IMR-90 (cell line): ENCODE data around the gene MSI2. TPM values are rescaled to one million over a fixed set of nuclear protein-coding genes. Genes with fewer than 3 reads are reported as not detected.

Experiments used
- ATAC-seq: fragments of 200-7000 bp; cut with Tn5 transposase; 2 replicates; pipeline ENCODE4 v1.9.1; 2020; ENCODE audit warnings: low read depth, mild to moderate bottlenecking, moderate library complexity
- BruUV-seq: library from RNA; stranded (reverse); fragments of 400-500 nt; replicated peaks from 2 replicates; lab custom pipeline; 2021; lab: Mats Ljungman, UMichigan
- CTCF ChIA-PET: fragments of 300-600 bp; formaldehyde crosslinking; extraction: SDS; loops from one replicate; lab custom pipeline; 2021; ENCODE audit warnings: antibody characterized with exemption; lab: Yijun Ruan, JAX
- POLR2A ChIA-PET: fragments of 300-600 bp; sonication (Branson Sonifier 250); formaldehyde crosslinking; loops from one replicate; lab custom pipeline; 2022; ENCODE audit warnings: antibody characterized with exemption; ENCODE audit not compliant: unreplicated experiment; lab: Charles Lee
- DNase-seq: peaks from one replicate; pipeline ENCODE4 v3.0.0; 2013
- H2AFZ ChIP-seq: replicated peaks from 2 replicates; pipeline ENCODE3; 2013; ENCODE audit warnings: low read length, mild to moderate bottlenecking; ENCODE audit not compliant: poor library complexity
- H2AK5ac ChIP-seq: 2 replicates; pipeline ENCODE4 v1.6.1; 2013; ENCODE audit warnings: low read depth, low read length, inconsistent platforms
- H2AK9ac ChIP-seq: replicated peaks from 2 replicates; pipeline ENCODE3; 2013; ENCODE audit warnings: mild to moderate bottlenecking, low read depth, low read length, moderate library complexity; ENCODE audit not compliant: poor library complexity
- H2BK120ac ChIP-seq: 2 replicates; pipeline ENCODE4 v1.6.1; 2013; ENCODE audit warnings: low read depth, low read length, inconsistent platforms
- H2BK15ac ChIP-seq: 3 replicates; pipeline ENCODE4 v1.6.1; 2013; ENCODE audit warnings: low read depth, low read length, inconsistent platforms
- H2BK20ac ChIP-seq: 2 replicates; pipeline ENCODE4 v1.6.1; 2013; ENCODE audit warnings: low read depth, mild to moderate bottlenecking, inconsistent platforms, low read length, moderate library complexity
- H2BK5ac ChIP-seq: 2 replicates; pipeline ENCODE4 v1.6.1; 2013; ENCODE audit warnings: mild to moderate bottlenecking, low read depth, low read length, inconsistent platforms; ENCODE audit not compliant: poor library complexity, severe bottlenecking
- H3K14ac ChIP-seq: replicated peaks from 2 replicates; pipeline ENCODE4 v1.6.1; 2013; ENCODE audit warnings: low read depth, low read length, inconsistent platforms
- H3K18ac ChIP-seq: 2 replicates; pipeline ENCODE4 v1.6.1; 2013; ENCODE audit warnings: low read depth, low read length, control low read depth
- H3K23ac ChIP-seq: 2 replicates; pipeline ENCODE4 v1.6.1; 2013; ENCODE audit warnings: low read depth, low read length, inconsistent platforms
- H3K27ac ChIP-seq: 2 replicates; pipeline ENCODE4 v1.5.1; 2013; ENCODE audit warnings: mild to moderate bottlenecking, control low read depth, low read length; ENCODE audit not compliant: insufficient read depth
- H3K27me3 ChIP-seq: 2 replicates; pipeline ENCODE4 v1.6.1; 2013; ENCODE audit warnings: low read length; ENCODE audit not compliant: control insufficient read depth, insufficient read depth
- H3K36me3 ChIP-seq: 2 replicates; pipeline ENCODE4 v1.6.1; 2013; ENCODE audit warnings: low read length, mixed read lengths; ENCODE audit not compliant: control insufficient read depth, insufficient read depth
- H3K4ac ChIP-seq: 2 replicates; pipeline ENCODE4 v1.6.1; 2013; ENCODE audit warnings: low read depth, low read length, inconsistent platforms
- H3K4me1 ChIP-seq: 2 replicates; pipeline ENCODE4 v1.6.1; 2013; ENCODE audit warnings: low read length, mixed read lengths; ENCODE audit not compliant: control insufficient read depth, insufficient read depth
- H3K4me2 ChIP-seq: 2 replicates; pipeline ENCODE4 v1.6.1; 2013; ENCODE audit warnings: low read depth, mild to moderate bottlenecking, control low read depth, low read length, moderate library complexity
- H3K4me3 ChIP-seq: 2 replicates; pipeline ENCODE4 v1.5.1; 2013; ENCODE audit warnings: low read depth, mild to moderate bottlenecking, control low read depth, low read length, moderate library complexity; ENCODE audit not compliant: insufficient read depth
- H3K56ac ChIP-seq: 2 replicates; pipeline ENCODE4 v1.6.1; 2013; ENCODE audit warnings: low read length, inconsistent platforms; ENCODE audit not compliant: insufficient read depth; ENCODE audit errors: extremely low read depth
- H3K79me1 ChIP-seq, 2 experiments: 2 replicates each; pipeline ENCODE4 v1.6.1; 2013; ENCODE audit warnings: low read length in 2 of 2, inconsistent platforms in 1 of 2, low read depth in 1 of 2
- H3K9ac ChIP-seq: 2 replicates; pipeline ENCODE4 v1.6.1; 2013; ENCODE audit warnings: low read depth, low read length, control low read depth
- H3K9me1 ChIP-seq: 2 replicates; pipeline ENCODE4 v1.6.1; 2013; ENCODE audit warnings: low read length, inconsistent platforms; ENCODE audit not compliant: insufficient read depth
- H3K9me3 ChIP-seq: 2 replicates; pipeline ENCODE4 v1.6.1; 2013; ENCODE audit warnings: low read length; ENCODE audit not compliant: control insufficient read depth, insufficient read depth
- H4K20me1 ChIP-seq: 2 replicates; pipeline ENCODE4 v1.6.1; 2013; ENCODE audit warnings: low read length, inconsistent platforms; ENCODE audit not compliant: insufficient read depth
- H4K5ac ChIP-seq: 2 replicates; pipeline ENCODE4 v1.6.1; 2013; ENCODE audit warnings: mild to moderate bottlenecking, low read depth, low read length, control low read depth
- H4K8ac ChIP-seq, 2 experiments: 2 replicates each; pipeline ENCODE4 v1.6.1; 2013; ENCODE audit warnings: low read depth in 2 of 2, low read length in 2 of 2, control low read depth in 1 of 2, inconsistent platforms in 1 of 2
- H4K91ac ChIP-seq: 2 replicates; pipeline ENCODE4 v1.6.1; 2013; ENCODE audit warnings: low read depth, low read length, inconsistent platforms; ENCODE audit not compliant: insufficient read depth
- BHLHE40 ChIP-seq: fragments of 150-350 bp; IDR thresholded peaks from 2 replicates; pipeline ENCODE4 v1.6.1; 2016; ENCODE audit warnings: mild to moderate bottlenecking, low read depth, low read length
- MXI1 ChIP-seq: IDR thresholded peaks from 2 replicates; pipeline ENCODE4 v1.6.1; 2012; ENCODE audit warnings: low read depth, mild to moderate bottlenecking, low read length, moderate library complexity, borderline replicate concordance
- POLR2A ChIP-seq: IDR thresholded peaks from 2 replicates; pipeline ENCODE4 v1.6.1; 2012; ENCODE audit warnings: mild to moderate bottlenecking, low read depth, low read length
- RAD21 ChIP-seq: IDR thresholded peaks from 2 replicates; pipeline ENCODE4 v1.6.1; 2012; ENCODE audit warnings: low read length, improper control_type of control experiment
- WGBS, 2 experiments: methylation state at CpG; one replicate each; pipeline versions ENCODE4 v1.1.5 to v1.1.7; 2013; ENCODE audit warnings: missing lambda C conversion rate in 2 of 2; ENCODE audit not compliant: insufficient read length in 1 of 2; ENCODE audit errors: extremely low coverage in 2 of 2; 5-methylcytosine and 5-hydroxymethylcytosine counted together
- dilution Hi-C: fragments of 300-500 bp; cut with HindIII; formaldehyde crosslinking; loops from one replicate; pipeline ENCODE4 v1.14.3; 2018; ENCODE audit warnings: low sequenced_read_pairs; ENCODE audit not compliant: unreplicated experiment
- in situ Hi-C: fragments of 300-500 bp; cut with MboI; formaldehyde crosslinking; loops from 3 replicates; pipeline ENCODE4 v1.14.3; 2019; ENCODE audit warnings: low sequenced_read_pairs, inconsistent platforms, mixed read lengths
- intact Hi-C: fragments of 100-400 bp; cut with micrococcal nuclease; formaldehyde crosslinking; loops from 2 replicates; pipeline ENCODE4 v1.10.0; 2022
- polyA plus RNA-seq, 3 experiments: library from polyadenylated mRNA; depleted of rRNA; stranded (reverse); fragments of >200 nt; gene quantifications; 2 replicates each; pipeline ENCODE4 v1.2.3, GENCODE V29; 2012; ENCODE audit warnings: low replicate concordance in 1 of 3
- total RNA-seq: library from RNA; depleted of rRNA; stranded (reverse); fragments of >200 nt; gene quantifications from 2 replicates; pipeline ENCODE4 v1.2.3, GENCODE V29; 2012

The MSI2 gene
- total and polyA plus RNA-seq, 2 of the 4 experiments (the other 2 are of a cell fraction): 13.0 to 16.0 TPM

DNA sequence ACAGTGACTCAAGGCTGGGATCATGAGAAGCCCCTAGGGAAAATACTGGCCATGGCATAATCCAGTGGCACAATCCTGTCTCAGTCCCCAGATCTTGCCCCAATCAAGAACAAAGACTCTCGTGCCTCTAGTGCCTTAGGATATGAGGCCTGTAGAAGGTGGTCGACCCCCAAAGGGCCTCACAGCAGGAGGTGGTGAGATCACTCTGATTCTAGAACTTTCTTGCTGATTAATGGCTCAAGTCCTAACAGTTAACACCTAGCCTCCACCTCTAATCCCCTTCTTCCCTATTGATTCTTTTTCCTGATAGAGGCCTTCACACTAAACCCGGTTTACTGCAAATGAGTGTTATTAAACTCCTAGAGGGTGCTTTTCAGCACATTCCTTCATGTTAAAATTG lies 312.0 kb downstream of the MSI2 start:
- no peak overlapping the region for H3K27ac ChIP-seq
- H2AK9ac ChIP-seq: no peak overlapping the region
- no peak overlapping the region for H2AK5ac ChIP-seq
- H2BK20ac ChIP-seq: no peak overlapping the region
- ChIA-PET CTCF (no interaction called here), POLR2A (no interaction called here)
- TF ChIP-seq RAD21: no peak
- no peak for TF ChIP-seq POLR2A
- no peak for TF ChIP-seq MXI1
- no peak for TF ChIP-seq BHLHE40
- no peak overlapping the region for H3K4me2 ChIP-seq
- DNase-seq (no peak), ATAC-seq (no peak)
- intact Hi-C loops: no loop called here
- no peaks in the 10 kb centered on the region for H3K27me3 ChIP-seq
- no peak overlapping the region for H4K91ac ChIP-seq
- H2BK5ac ChIP-seq: no peak overlapping the region
- no peak overlapping the region for H4K8ac ChIP-seq
- no peak overlapping the region for H3K4ac ChIP-seq
- no peak overlapping the region for H3K4me3 ChIP-seq
- no peak overlapping the region for H2BK15ac ChIP-seq
- no peak overlapping the region for H3K14ac ChIP-seq
- no peak overlapping the region for H3K18ac ChIP-seq
- H4K20me1 ChIP-seq: no peaks in the 10 kb centered on the region
- no peaks in the 10 kb centered on the region for H3K9me3 ChIP-seq
- peaks cover 3% of the 10 kb centered on the region; the same call in 1 of the 2 replicates for H3K9me1 ChIP-seq
- BruUV-seq: no TSS peak
- H3K4me1 ChIP-seq: 0 out of 2 replicates have a peak, but pooled peaks cover 2% of the 10 kb centered on the region
- no peak overlapping the region for H3K56ac ChIP-seq
- dilution Hi-C loops: no loop called here
- H3K9ac ChIP-seq: no peak overlapping the region
- no peak overlapping the region for H2BK120ac ChIP-seq
- in situ Hi-C loops: no loop called here
- H4K5ac ChIP-seq: no peak overlapping the region
- no CpG with 5 or more reads among the region's 3 CpGs for WGBS, 2 experiments
- H2AFZ ChIP-seq: no peak overlapping the region
- no peaks in the 10 kb centered on the region for H3K36me3 ChIP-seq
- H3K79me1 ChIP-seq: no peaks in the 10 kb centered on the region; a peak in 2 of 4 replicates
- H3K23ac ChIP-seq: no peak overlapping the region
